ENCODE data around the gene ZNF624.
"Not testable (repeated sequence)": the region's sequence is repeated elsewhere in the genome, so short reads cannot be mapped to it uniquely, and the experiment has no call there.

The ZNF624 gene

GRCh38 chr17:16653367-16654041, at the start of gene ZNF624:
ZNF624 (minus strand) TSS chr17:16653850.
- peak; percentile 71 for DNase-seq (ENCODE audit: low spot score)

- DNase-seq (ENCODE audit: low spot score): not testable (repeated sequence)
Measured at GRCh38 chr17:16697603-16698002, 44.0 kb upstream of the ZNF624 start.

GRCh38 chr17:16690447-16690846, 36.8 kb upstream of the ZNF624 start:
- not testable (repeated sequence) for DNase-seq (ENCODE audit: low spot score)

GRCh38 chr17:16689731-16690281, 36.2 kb upstream of the ZNF624 start, which contains the start of gene CCDC144A:
CCDC144A (plus strand) TSS chr17:16690241; CDS start chr17:16690401, 160 bp downstream.
- not testable (repeated sequence) for DNase-seq (ENCODE audit: low spot score)

- DNase-seq (ENCODE audit: low spot score): not testable (repeated sequence)
Measured at GRCh38 chr17:16687151-16687550, 33.5 kb upstream of the ZNF624 start.

- DNase-seq (ENCODE audit: low spot score): not testable (repeated sequence)
Measured at GRCh38 chr17:16686019-16686418, 32.4 kb upstream of the ZNF624 start.

GRCh38 chr17:16683290-16684138, 29.9 kb upstream of the ZNF624 start:
- not testable (repeated sequence) for DNase-seq (ENCODE audit: low spot score)

- no peak for DNase-seq (ENCODE audit: low spot score)
Measured at GRCh38 chr17:16676676-16677268, 23.1 kb upstream of the ZNF624 start.

- not testable (repeated sequence) for DNase-seq (ENCODE audit: low spot score)
Measured at GRCh38 chr17:16666907-16667636, 13.4 kb upstream of the ZNF624 start.

- not testable (repeated sequence) for DNase-seq (ENCODE audit: low spot score)
Measured at GRCh38 chr17:16666553-16666906, 12.9 kb upstream of the ZNF624 start.

- no peak for DNase-seq (ENCODE audit: low spot score)
Measured at GRCh38 chr17:16662936-16663335, 9.3 kb upstream of the ZNF624 start.

- no peak for DNase-seq (ENCODE audit: low spot score)
Measured at GRCh38 chr17:16661217-16661616, 7.6 kb upstream of the ZNF624 start.

GRCh38 chr17:16652847-16653366, 743 bp downstream of the ZNF624 start:
- DNase-seq (ENCODE audit: low spot score): no peak

- no peak for DNase-seq (ENCODE audit: low spot score)
Measured at GRCh38 chr17:16652252-16652651, 1.4 kb downstream of the ZNF624 start.

GRCh38 chr17:16649585-16649984, 4.1 kb downstream of the ZNF624 start:
- DNase-seq (ENCODE audit: low spot score): no peak

- no peak for DNase-seq (ENCODE audit: low spot score)
Measured at GRCh38 chr17:16639438-16639837, 14.2 kb downstream of the ZNF624 start.

- DNase-seq (ENCODE audit: low spot score): no peak
Measured at GRCh38 chr17:16623282-16623681, 30.4 kb downstream of the ZNF624 start.

- no peak for DNase-seq (ENCODE audit: low spot score)
Measured at GRCh38 chr17:16622540-16623277, 30.9 kb downstream of the ZNF624 start.

GRCh38 chr17:16617481-16618060, 36.1 kb downstream of the ZNF624 start:
- no peak for DNase-seq (ENCODE audit: low spot score)

GRCh38 chr17:16599537-16599936, 54.1 kb downstream of the ZNF624 start:
- DNase-seq (ENCODE audit: low spot score): no peak

Data from HuH-7.5 (cell line).